Activated CD4-positive, CD25-positive, alpha-beta regulatory T cell treated with anti-CD3 and anti-CD28 coated beads, Interleukin-2, amount 50 U/mL, for 72 hours (primary cell): ENCODE measurements around the gene PHYHD1.

ENCODE experiments used
- DNase-seq: peaks from one replicate; pipeline ENCODE4 v3.0.0; 2021

PHYHD1 gene

GRCh38 chr9:128986671-128987070 lies 65.9 kb downstream of the PHYHD1 start:
- DNase-seq, result no peak

- no peak for DNase-seq
These were observed 67.0 kb downstream of the PHYHD1 start for GRCh38 chr9:128987805-128988204.
